ENCODE measurements around the gene CHAC2. TPM values are rescaled to one million over a fixed set of nuclear protein-coding genes. Genes with fewer than 3 reads are reported as not detected.

Gene CHAC2
- total and polyA plus RNA-seq, 2 of the 13 experiments (the other 11 are each of a cell fraction or from before 2014, with no cell fraction given), result 1.7 to 10.7 TPM

DNA sequence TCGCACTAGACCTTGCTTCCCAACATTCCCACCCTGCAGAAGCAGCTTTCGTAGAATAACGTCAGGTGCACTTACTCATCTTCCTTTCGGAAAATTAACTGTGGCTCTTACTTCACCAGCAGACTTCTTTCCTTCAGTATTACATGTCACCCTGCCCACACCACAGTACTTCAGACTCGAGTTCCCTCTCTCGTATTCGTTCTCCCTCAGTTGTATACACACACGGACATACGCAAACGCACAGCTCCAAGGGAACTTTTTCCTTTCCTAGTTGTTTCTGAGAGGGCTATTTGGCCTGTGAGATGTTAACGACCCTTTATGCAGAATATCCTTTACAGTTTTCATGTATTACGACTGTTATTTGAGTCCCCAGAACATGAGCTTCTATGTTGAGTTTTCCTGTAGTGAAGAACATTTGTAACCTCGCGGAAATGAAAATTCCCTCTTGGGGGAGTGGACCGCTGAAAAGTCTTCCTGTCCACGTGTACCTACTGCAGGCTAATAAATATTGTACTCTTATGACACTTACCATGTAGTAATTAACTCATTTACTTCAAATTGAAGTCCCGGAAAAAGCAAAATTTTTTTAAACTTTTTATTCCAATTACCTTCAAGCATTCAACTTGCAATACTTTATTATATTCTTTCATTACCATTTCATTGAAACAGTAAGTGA lies 20.1 kb downstream of the CHAC2 start (continued):
- TF ChIP-seq, protein P1, sequence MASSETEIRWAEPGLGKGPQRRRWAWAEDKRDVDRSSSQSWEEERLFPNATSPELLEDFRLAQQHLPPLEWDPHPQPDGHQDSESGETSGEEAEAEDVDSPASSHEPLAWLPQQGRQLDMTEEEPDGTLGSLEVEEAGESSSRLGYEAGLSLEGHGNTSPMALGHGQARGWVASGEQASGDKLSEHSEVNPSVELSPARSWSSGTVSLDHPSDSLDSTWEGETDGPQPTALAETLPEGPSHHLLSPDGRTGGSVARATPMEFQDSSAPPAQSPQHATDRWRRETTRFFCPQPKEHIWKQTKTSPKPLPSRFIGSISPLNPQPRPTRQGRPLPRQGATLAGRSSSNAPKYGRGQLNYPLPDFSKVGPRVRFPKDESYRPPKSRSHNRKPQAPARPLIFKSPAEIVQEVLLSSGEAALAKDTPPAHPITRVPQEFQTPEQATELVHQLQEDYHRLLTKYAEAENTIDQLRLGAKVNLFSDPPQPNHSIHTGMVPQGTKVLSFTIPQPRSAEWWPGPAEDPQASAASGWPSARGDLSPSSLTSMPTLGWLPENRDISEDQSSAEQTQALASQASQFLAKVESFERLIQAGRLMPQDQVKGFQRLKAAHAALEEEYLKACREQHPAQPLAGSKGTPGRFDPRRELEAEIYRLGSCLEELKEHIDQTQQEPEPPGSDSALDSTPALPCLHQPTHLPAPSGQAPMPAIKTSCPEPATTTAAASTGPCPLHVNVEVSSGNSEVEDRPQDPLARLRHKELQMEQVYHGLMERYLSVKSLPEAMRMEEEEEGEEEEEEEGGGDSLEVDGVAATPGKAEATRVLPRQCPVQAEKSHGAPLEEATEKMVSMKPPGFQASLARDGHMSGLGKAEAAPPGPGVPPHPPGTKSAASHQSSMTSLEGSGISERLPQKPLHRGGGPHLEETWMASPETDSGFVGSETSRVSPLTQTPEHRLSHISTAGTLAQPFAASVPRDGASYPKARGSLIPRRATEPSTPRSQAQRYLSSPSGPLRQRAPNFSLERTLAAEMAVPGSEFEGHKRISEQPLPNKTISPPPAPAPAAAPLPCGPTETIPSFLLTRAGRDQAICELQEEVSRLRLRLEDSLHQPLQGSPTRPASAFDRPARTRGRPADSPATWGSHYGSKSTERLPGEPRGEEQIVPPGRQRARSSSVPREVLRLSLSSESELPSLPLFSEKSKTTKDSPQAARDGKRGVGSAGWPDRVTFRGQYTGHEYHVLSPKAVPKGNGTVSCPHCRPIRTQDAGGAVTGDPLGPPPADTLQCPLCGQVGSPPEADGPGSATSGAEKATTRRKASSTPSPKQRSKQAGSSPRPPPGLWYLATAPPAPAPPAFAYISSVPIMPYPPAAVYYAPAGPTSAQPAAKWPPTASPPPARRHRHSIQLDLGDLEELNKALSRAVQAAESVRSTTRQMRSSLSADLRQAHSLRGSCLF (CRISPR knock-in tag; IDR thresholded peaks at IDR 0.05; ENCODE audit: borderline replicate concordance), result no peak
- TF ChIP-seq, protein P2, sequence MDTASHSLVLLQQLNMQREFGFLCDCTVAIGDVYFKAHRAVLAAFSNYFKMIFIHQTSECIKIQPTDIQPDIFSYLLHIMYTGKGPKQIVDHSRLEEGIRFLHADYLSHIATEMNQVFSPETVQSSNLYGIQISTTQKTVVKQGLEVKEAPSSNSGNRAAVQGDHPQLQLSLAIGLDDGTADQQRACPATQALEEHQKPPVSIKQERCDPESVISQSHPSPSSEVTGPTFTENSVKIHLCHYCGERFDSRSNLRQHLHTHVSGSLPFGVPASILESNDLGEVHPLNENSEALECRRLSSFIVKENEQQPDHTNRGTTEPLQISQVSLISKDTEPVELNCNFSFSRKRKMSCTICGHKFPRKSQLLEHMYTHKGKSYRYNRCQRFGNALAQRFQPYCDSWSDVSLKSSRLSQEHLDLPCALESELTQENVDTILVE (CRISPR knock-in tag; IDR thresholded peaks at IDR 0.05), result 0 out of 2 replicates have a peak, but pooled peaks have one; percentile 39
- no peak for TF ChIP-seq ZNF337 (CRISPR knock-in tag; IDR thresholded peaks at IDR 0.05; ENCODE audit: borderline replicate concordance, low read depth)
- TF ChIP-seq ZNF558 (CRISPR knock-in tag; IDR thresholded peaks at IDR 0.05; ENCODE audit: borderline replicate concordance), result no peak
- TF ChIP-seq, protein P3, sequence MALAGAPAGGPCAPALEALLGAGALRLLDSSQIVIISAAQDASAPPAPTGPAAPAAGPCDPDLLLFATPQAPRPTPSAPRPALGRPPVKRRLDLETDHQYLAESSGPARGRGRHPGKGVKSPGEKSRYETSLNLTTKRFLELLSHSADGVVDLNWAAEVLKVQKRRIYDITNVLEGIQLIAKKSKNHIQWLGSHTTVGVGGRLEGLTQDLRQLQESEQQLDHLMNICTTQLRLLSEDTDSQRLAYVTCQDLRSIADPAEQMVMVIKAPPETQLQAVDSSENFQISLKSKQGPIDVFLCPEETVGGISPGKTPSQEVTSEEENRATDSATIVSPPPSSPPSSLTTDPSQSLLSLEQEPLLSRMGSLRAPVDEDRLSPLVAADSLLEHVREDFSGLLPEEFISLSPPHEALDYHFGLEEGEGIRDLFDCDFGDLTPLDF (CRISPR knock-in tag; IDR thresholded peaks at IDR 0.05), result no peak
